ENCODE data around the gene KSR2. TPM values are rescaled to one million over a fixed set of nuclear protein-coding genes. Genes with fewer than 3 reads are reported as not detected.

Gene KSR2
- total and polyA plus RNA-seq, 10 of the 15 experiments (the other 5 are each of a cell fraction or from before 2014, with no cell fraction given), result under 0.01 to 1.5 (median 0.01) TPM; not detected in 3

DNA sequence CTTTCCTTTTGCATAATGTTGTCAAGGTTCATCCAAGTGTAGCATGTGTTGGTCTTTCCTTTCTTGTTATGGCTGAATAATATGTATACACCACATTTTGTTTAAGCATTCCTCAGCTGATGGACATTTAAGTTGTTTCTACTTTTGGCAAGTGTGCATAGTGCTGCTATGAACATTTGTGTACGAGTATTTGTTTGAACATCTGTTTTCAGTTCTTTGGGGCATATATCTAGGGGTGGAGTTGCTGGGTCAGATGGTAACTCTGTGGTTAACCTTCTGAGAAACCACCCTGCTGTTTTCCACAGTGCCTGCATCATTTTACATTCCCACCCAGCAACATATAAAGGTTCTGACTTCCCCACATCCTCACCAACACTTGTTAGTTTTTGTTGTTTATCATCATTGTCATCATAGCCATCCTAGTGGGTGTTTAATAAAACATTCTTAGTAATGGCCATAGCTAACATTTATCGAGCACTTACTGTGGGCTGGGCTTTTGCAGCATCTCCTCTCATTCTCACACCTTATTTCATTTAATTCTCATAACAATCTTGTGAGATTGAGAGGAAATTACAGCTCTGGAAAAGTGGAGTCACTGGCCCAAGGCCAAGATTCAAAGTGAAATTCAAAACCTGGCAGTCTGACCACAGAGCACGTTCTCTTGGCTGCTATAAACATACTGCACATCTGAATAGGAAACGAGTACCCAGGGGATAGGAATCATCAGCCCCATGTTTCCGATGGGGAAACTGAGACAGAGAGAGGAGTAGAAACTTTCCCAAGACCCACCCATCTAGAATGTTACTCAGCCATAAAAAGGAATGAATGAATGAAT is 193.6 kb downstream of the KSR2 start:
- no peaks in the 10 kb centered on the region; a peak in 2 of 4 replicates for H3K27me3 ChIP-seq (replicated peaks in 1 of 2; ENCODE audit: control insufficient read depth in 2 of 2, insufficient read depth in 2 of 2, low read length in 1 of 2)
- ChIA-PET CTCF (no interaction called here), SMC1A (ENCODE audit: uncharacterized antibody, unreplicated experiment) (no interaction called here), RAD21 (ENCODE audit: unreplicated experiment) (no interaction called here), POLR2A (no interaction called here)
- TF ChIP-seq SMAD1 (IDR thresholded peaks at IDR 0.05; ENCODE audit: low read depth, partially characterized antibody) (no peak), RUNX3 (IDR thresholded peaks at IDR 0.05; ENCODE audit: low read length) (no peak), ZBED1 (IDR thresholded peaks at IDR 0.05; ENCODE audit: borderline replicate concordance) (no peak), CEBPB (IDR thresholded peaks at IDR 0.05; ENCODE audit: borderline replicate concordance in 1 of 2, low read depth in 2 of 2, low read length in 2 of 2) (no peak), ZNF24 (IDR thresholded peaks at IDR 0.05) (no peak)
- TF ChIP-seq, protein P1, sequence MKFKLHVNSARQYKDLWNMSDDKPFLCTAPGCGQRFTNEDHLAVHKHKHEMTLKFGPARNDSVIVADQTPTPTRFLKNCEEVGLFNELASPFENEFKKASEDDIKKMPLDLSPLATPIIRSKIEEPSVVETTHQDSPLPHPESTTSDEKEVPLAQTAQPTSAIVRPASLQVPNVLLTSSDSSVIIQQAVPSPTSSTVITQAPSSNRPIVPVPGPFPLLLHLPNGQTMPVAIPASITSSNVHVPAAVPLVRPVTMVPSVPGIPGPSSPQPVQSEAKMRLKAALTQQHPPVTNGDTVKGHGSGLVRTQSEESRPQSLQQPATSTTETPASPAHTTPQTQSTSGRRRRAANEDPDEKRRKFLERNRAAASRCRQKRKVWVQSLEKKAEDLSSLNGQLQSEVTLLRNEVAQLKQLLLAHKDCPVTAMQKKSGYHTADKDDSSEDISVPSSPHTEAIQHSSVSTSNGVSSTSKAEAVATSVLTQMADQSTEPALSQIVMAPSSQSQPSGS (IDR thresholded peaks at IDR 0.05; ENCODE audit: low read length), result no peak
- TF ChIP-seq, protein P2, sequence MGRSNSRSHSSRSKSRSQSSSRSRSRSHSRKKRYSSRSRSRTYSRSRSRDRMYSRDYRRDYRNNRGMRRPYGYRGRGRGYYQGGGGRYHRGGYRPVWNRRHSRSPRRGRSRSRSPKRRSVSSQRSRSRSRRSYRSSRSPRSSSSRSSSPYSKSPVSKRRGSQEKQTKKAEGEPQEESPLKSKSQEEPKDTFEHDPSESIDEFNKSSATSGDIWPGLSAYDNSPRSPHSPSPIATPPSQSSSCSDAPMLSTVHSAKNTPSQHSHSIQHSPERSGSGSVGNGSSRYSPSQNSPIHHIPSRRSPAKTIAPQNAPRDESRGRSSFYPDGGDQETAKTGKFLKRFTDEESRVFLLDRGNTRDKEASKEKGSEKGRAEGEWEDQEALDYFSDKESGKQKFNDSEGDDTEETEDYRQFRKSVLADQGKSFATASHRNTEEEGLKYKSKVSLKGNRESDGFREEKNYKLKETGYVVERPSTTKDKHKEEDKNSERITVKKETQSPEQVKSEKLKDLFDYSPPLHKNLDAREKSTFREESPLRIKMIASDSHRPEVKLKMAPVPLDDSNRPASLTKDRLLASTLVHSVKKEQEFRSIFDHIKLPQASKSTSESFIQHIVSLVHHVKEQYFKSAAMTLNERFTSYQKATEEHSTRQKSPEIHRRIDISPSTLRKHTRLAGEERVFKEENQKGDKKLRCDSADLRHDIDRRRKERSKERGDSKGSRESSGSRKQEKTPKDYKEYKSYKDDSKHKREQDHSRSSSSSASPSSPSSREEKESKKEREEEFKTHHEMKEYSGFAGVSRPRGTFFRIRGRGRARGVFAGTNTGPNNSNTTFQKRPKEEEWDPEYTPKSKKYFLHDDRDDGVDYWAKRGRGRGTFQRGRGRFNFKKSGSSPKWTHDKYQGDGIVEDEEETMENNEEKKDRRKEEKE (IDR thresholded peaks at IDR 0.05), result no peak
- TF ChIP-seq, protein P3, sequence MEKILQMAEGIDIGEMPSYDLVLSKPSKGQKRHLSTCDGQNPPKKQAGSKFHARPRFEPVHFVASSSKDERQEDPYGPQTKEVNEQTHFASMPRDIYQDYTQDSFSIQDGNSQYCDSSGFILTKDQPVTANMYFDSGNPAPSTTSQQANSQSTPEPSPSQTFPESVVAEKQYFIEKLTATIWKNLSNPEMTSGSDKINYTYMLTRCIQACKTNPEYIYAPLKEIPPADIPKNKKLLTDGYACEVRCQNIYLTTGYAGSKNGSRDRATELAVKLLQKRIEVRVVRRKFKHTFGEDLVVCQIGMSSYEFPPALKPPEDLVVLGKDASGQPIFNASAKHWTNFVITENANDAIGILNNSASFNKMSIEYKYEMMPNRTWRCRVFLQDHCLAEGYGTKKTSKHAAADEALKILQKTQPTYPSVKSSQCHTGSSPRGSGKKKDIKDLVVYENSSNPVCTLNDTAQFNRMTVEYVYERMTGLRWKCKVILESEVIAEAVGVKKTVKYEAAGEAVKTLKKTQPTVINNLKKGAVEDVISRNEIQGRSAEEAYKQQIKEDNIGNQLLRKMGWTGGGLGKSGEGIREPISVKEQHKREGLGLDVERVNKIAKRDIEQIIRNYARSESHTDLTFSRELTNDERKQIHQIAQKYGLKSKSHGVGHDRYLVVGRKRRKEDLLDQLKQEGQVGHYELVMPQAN (conservative IDR thresholded peaks at IDR 0.05), result no peak
- 7% methylated on average over 5 of the region's 5 CpGs for WGBS (ENCODE audit: insufficient coverage, insufficient replicate concordance, low lambda C conversion rate, missing lambda C conversion rate)
- H3K36me3 ChIP-seq (ENCODE audit: control insufficient read depth in 2 of 2, insufficient read depth in 2 of 2, low read length in 1 of 2), result no peaks in the 10 kb centered on the region
- H3K9me3 ChIP-seq (replicated peaks; ENCODE audit: control insufficient read depth, insufficient read depth, low read length), result no peaks in the 10 kb centered on the region; the same call in 2 of the 3 replicates
- ATAC-seq, result no peak
- H4K20me1 ChIP-seq (ENCODE audit: control insufficient read depth, insufficient read depth), result no peaks in the 10 kb centered on the region
- H3K79me2 ChIP-seq (ENCODE audit: control insufficient read depth, insufficient read depth, low read length), result no peaks in the 10 kb centered on the region
- BruUV-seq (replicated peaks), result no TSS peak
- intact Hi-C loops (cut with micrococcal nuclease; ENCODE audit: unreplicated experiment), result no loop called here
- FAIRE-seq, result no peak
- no peak overlapping the region for H3K4me3 ChIP-seq
- H3K4me1 ChIP-seq (ENCODE audit: control insufficient read depth, insufficient read depth, low read length), result no peaks in the 10 kb centered on the region
- H3K9ac ChIP-seq (ENCODE audit: control insufficient read depth, insufficient read depth, low read length), result no peak overlapping the region
- in situ Hi-C loops (cut with MboI), result no loop called here
- DNase-seq (ENCODE audit: low read depth, low spot score), result no peak
- H3K27ac ChIP-seq (ENCODE audit: control insufficient read depth, insufficient read depth), result no peak overlapping the region
- no peak overlapping the region for H3K4me2 ChIP-seq (ENCODE audit: control insufficient read depth, insufficient read depth)
- no peak overlapping the region for H2AFZ ChIP-seq (ENCODE audit: control insufficient read depth, low read depth, low read length)

Measured in GM12878 (cell line).